GM19328 (cell line): ENCODE measurements around the gene SORL1-AS1.

Source experiments
- ATAC-seq: cut with Tn5 transposase; IDR thresholded peaks from one replicate; pipeline ENCODE4 v1.9.1; 2021; ENCODE audit warnings: mild to moderate bottlenecking, moderate library complexity; ENCODE audit not compliant: unreplicated experiment

The SORL1-AS1 gene

GRCh38 chr11:121406291-121406690 lies 46.5 kb downstream of the SORL1-AS1 start:
- ATAC-seq: no peak

GRCh38 chr11:121405646-121406045 lies 47.1 kb downstream of the SORL1-AS1 start:
- no peak for ATAC-seq

- no peak for ATAC-seq
Observed at GRCh38 chr11:121394785-121395184, 58.0 kb downstream of the SORL1-AS1 start.

DNA sequence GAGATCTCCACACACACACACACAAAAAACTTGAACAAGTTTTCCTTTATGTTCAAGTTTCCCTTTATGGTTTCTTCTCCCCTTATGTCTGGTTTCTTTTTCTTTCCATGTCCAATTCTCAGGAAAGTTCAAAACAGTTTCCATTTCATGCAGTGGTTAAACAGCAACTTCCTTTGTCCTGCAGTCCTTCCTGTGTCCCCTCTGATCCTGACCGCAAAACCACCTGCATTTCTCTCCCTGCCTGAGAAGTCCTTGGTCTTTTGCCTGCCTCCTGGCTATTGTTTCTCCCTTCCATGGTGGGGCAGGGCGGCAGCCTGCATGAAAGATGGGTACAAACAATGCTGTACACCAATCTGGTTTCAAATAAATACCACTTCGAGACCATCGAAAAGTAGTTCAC lies 58.9 kb downstream of the SORL1-AS1 start:
- no peak for ATAC-seq

DNA sequence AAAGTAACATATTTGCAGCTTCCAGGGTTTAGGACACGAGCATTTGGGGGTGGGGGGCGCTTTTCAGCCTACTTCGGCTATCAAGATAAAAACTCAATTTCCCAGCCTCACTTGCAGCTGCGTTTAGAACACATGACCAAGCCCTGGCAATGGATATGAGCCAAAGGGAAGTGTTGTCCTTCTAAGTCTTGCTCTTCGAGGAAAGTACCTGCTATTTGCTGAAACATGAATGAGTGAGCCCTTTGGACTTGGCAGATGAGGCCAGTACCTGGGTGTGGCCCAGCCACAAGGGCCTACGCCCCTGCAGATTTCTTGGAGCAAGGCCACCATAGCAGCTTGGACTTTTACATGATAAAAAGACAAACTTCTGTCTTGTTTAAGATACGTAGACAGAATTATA lies 60.9 kb downstream of the SORL1-AS1 start:
- ATAC-seq: no peak

DNA sequence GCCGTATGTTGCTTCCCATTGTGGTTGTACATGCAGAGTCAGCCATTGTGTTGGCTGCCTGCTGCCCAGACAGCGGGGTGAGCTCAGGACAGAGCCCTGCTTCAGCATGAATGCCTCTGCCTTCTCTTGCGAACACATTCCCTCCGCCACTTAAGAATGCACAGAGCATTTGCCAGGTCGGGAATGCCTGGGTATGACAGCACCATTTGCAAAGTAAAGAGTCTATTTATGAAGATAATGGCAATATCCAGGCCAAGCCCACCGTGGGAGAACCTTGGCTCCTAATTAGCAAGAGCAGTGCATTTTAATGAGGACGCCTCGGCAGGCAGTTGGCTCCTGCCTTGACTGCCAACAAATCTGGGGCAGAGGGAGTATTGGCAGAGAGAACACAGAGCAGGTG lies 63.1 kb downstream of the SORL1-AS1 start:
- no peak for ATAC-seq
